SK-N-SH (cell line): Measurements from ENCODE around the gene PDCD6IP. TPM values are rescaled to one million over a fixed set of nuclear protein-coding genes. Genes with fewer than 3 reads are reported as not detected.

Experiments
- CTCF ChIA-PET: fragments of 300-600, 350-600 bp; formaldehyde crosslinking; extraction: SDS; loops from one replicate; lab custom pipeline; 2021; lab: Yijun Ruan, JAX
- POLR2A ChIA-PET: fragments of 350-600 bp; sonication (Branson Sonifier 250); formaldehyde crosslinking; extraction: SDS; loops from one replicate; lab custom pipeline; 2020; ENCODE audit warnings: antibody characterized with exemption, inconsistent platforms; lab: Yijun Ruan, JAX
- DNase-seq: peaks from one replicate; pipeline ENCODE4 v3.0.0; 2012
- H2AFZ ChIP-seq: fragments of 200-600 bp; sonication (generic); 2 replicates; pipeline ENCODE4 v1.8.1; 2016; ENCODE audit warnings: antibody characterized with exemption, mild to moderate bottlenecking, low read depth
- H3F3A ChIP-seq: fragments of 200-600 bp; sonication (generic); replicated peaks from 2 replicates; pipeline ENCODE3; 2016; ENCODE audit warnings: antibody characterized with exemption, mild to moderate bottlenecking; ENCODE audit not compliant: insufficient read depth
- H3K27ac ChIP-seq, 2 experiments: fragments of 200-500 bp in 1 of 2; fragments of 200-600 bp in 1 of 2; sonication (Bioruptor generic) in 1 of 2; sonication (generic), shearing (Covaris generic) in 1 of 2; 2 replicates each; pipeline versions ENCODE4 v1.5.1 to v1.6.1; 2014 to 2016; ENCODE audit warnings: low read depth in 2 of 2, inconsistent platforms in 1 of 2, low read length in 1 of 2, mild to moderate bottlenecking in 1 of 2, mixed read lengths in 1 of 2
- H3K27me3 ChIP-seq: fragments of 200-600 bp; sonication (generic), shearing (Covaris generic); 2 replicates; pipeline ENCODE4 v1.6.1; 2016; ENCODE audit warnings: mixed run types; ENCODE audit not compliant: insufficient read depth
- H3K36me3 ChIP-seq, 2 experiments: fragments of 200-500 bp in 1 of 2; fragments of 200-600 bp in 1 of 2; sonication (Bioruptor generic) in 1 of 2; sonication (generic) in 1 of 2; replicated peaks in 1 of 2; 2 replicates each; pipeline versions ENCODE3 to v1.5.1; 2014 to 2016; ENCODE audit warnings: low read length in 1 of 2, mild to moderate bottlenecking in 1 of 2; ENCODE audit not compliant: insufficient read depth in 2 of 2, control insufficient read depth in 1 of 2
- H3K4me1 ChIP-seq, 2 experiments: fragments of 200-500 bp in 1 of 2; fragments of 200-600 bp in 1 of 2; sonication (Bioruptor generic) in 1 of 2; sonication (generic), shearing (Covaris generic) in 1 of 2; 2 replicates each; pipeline versions ENCODE4 v1.5.1 to v1.6.1; 2014 to 2016; ENCODE audit warnings: low read depth in 1 of 2, low read length in 1 of 2, mixed run types in 1 of 2; ENCODE audit not compliant: insufficient read depth in 2 of 2, control insufficient read depth in 1 of 2
- H3K4me2 ChIP-seq: fragments of 200-600 bp; sonication (generic), shearing (Covaris generic); 2 replicates; pipeline ENCODE4 v1.6.1; 2017; ENCODE audit warnings: mixed run types
- H3K4me3 ChIP-seq, 2 experiments: fragments of 200-500 bp in 1 of 2; fragments of 200-600 bp in 1 of 2; sonication (Bioruptor generic) in 1 of 2; sonication (generic), shearing (Covaris generic) in 1 of 2; 2 replicates each; pipeline versions ENCODE4 v1.5.1 to v1.8.1; 2014 to 2016; ENCODE audit warnings: low read depth in 2 of 2, inconsistent platforms in 1 of 2, low read length in 1 of 2, mild to moderate bottlenecking in 1 of 2, mixed read lengths in 1 of 2, moderate library complexity in 1 of 2
- H3K79me2 ChIP-seq: fragments of 200-600 bp; sonication (generic); 2 replicates; pipeline ENCODE4 v1.8.1; 2017; ENCODE audit warnings: mild to moderate bottlenecking; ENCODE audit not compliant: insufficient read depth
- H3K9ac ChIP-seq: fragments of 200-600 bp; sonication (generic); 2 replicates; pipeline ENCODE4 v1.6.1; 2017; ENCODE audit warnings: mixed run types
- H3K9me2 ChIP-seq: fragments of 200-600 bp; sonication (generic); 2 replicates; pipeline ENCODE4 v1.6.1; 2017; ENCODE audit warnings: mixed run types
- H3K9me3 ChIP-seq: fragments of 200-600 bp; sonication (generic); 2 replicates; pipeline ENCODE4 v1.6.1; 2017; ENCODE audit warnings: mixed run types, mild to moderate bottlenecking, moderate library complexity
- H4K20me1 ChIP-seq: fragments of 200-600 bp; sonication (generic); 2 replicates; pipeline ENCODE4 v1.6.1; 2017; ENCODE audit warnings: mild to moderate bottlenecking, mixed run types; ENCODE audit not compliant: insufficient read depth
- CHD2 ChIP-seq: fragments of 150-350 bp; IDR thresholded peaks from 2 replicates; pipeline ENCODE4 v1.6.1; 2018; ENCODE audit warnings: low read length; ENCODE audit not compliant: partially characterized antibody
- CTCF ChIP-seq: fragments of 200-600 bp; sonication (generic); IDR thresholded peaks from 2 replicates; pipeline ENCODE4 v1.6.1; 2017; ENCODE audit warnings: antibody characterized with exemption, mild to moderate bottlenecking, moderate library complexity
- ELF1 ChIP-seq: IDR thresholded peaks from 2 replicates; pipeline ENCODE4 v1.4.0; 2012
- EZH2phosphoT487 ChIP-seq: fragments of 200-600 bp; sonication (generic); IDR thresholded peaks from 2 replicates; pipeline ENCODE4 v1.6.1; 2017; ENCODE audit warnings: low read depth, mixed run types, mild to moderate bottlenecking, antibody characterized with exemption, moderate library complexity, borderline replicate concordance
- FOXJ3 ChIP-seq: sonication (generic); formaldehyde crosslinking; IDR thresholded peaks from 2 replicates; pipeline ENCODE4 v1.5.1; 2020; ENCODE audit warnings: mild to moderate bottlenecking, missing genetic modification reagents
- GATA2 ChIP-seq: sonication (generic); formaldehyde crosslinking; IDR thresholded peaks from 2 replicates; pipeline ENCODE4 v1.5.0; 2020; ENCODE audit warnings: mild to moderate bottlenecking, missing genetic modification reagents
- MAX ChIP-seq: IDR thresholded peaks from 2 replicates; pipeline ENCODE4 v1.4.0; 2012; ENCODE audit warnings: low read depth
- MEF2A ChIP-seq: IDR thresholded peaks from 2 replicates; pipeline ENCODE4 v1.4.0; 2012; ENCODE audit warnings: low read depth, borderline replicate concordance
- MXI1 ChIP-seq: IDR thresholded peaks from 2 replicates; pipeline ENCODE4 v1.6.1; 2012; ENCODE audit warnings: mild to moderate bottlenecking, low read depth, low read length, improper control_type of control experiment
- RAD21 ChIP-seq: IDR thresholded peaks from 2 replicates; pipeline ENCODE4 v1.6.1; 2012; ENCODE audit warnings: mild to moderate bottlenecking, low read length
- REST ChIP-seq: IDR thresholded peaks from 2 replicates; pipeline ENCODE4 v1.6.1; 2012; ENCODE audit warnings: mild to moderate bottlenecking, low read depth, low read length, moderate library complexity
- RFX5 ChIP-seq: IDR thresholded peaks from 2 replicates; pipeline ENCODE4 v1.6.1; 2012; ENCODE audit warnings: mild to moderate bottlenecking, improper control_type of control experiment, low read length
- RXRA ChIP-seq: IDR thresholded peaks from 2 replicates; pipeline ENCODE4 v1.4.0; 2012; ENCODE audit warnings: low read depth, mild to moderate bottlenecking, borderline replicate concordance
- TEAD4 ChIP-seq: IDR thresholded peaks from 2 replicates; pipeline ENCODE4 v1.4.0; 2012; ENCODE audit warnings: mild to moderate bottlenecking, borderline replicate concordance; ENCODE audit not compliant: insufficient read depth
- USF2 ChIP-seq: fragments of 150-350 bp; IDR thresholded peaks from 2 replicates; pipeline ENCODE4 v1.6.1; 2017; ENCODE audit warnings: antibody characterized with exemption, low read length, low read depth, borderline replicate concordance
- WGBS: methylation state at CpG from one replicate; pipeline ENCODE4 v1.1.6; 2017; ENCODE audit warnings: low lambda C conversion rate; 5-methylcytosine and 5-hydroxymethylcytosine counted together
- polyA plus RNA-seq, 3 experiments: library from polyadenylated mRNA; depleted of rRNA; stranded (reverse); fragments of >200 nt; gene quantifications; 2 replicates each; pipeline ENCODE4 v1.2.3, GENCODE V29; 2012

Gene PDCD6IP
- polyA plus RNA-seq, 1 of the 3 experiments (the other 2 are of a cell fraction), result 49.1 TPM

GRCh38 chr3:33825111-33825510 lies 26.7 kb downstream of the PDCD6IP start:
- Histone ChIP-seq H3K4me1 (peaks cover 3 to 4% of the 10 kb centered on the region in 2 experiments; a peak in 3 of 4 replicates), H3K4me2 (no peak overlapping the region), H3F3A (peaks cover 23% of the 10 kb centered on the region), H3K4me3 (no peak overlapping the region), H3K9me2 (no peaks in the 10 kb centered on the region), H3K27ac (peak overlapping the region in 1 of 2 experiments; percentile 67; a peak in 1 of 4 replicates), H3K79me2 (peaks cover 61% of the 10 kb centered on the region), H3K36me3 (peaks cover 62 to 78% of the 10 kb centered on the region in 2 experiments), H3K9ac (no peak overlapping the region), H4K20me1 (peaks cover 6% of the 10 kb centered on the region; the same call in 1 of the 2 replicates), H3K9me3 (no peaks in the 10 kb centered on the region), H2AFZ (no peak overlapping the region), H3K27me3 (no peaks in the 10 kb centered on the region)
- TF ChIP-seq CTCF, result no peak
- no peak for TF ChIP-seq REST
- no peak for TF ChIP-seq MEF2A
- TF ChIP-seq CHD2, result no peak
- TF ChIP-seq RFX5, result no peak
- TF ChIP-seq RXRA, result no peak
- TF ChIP-seq GATA2, result no peak
- TF ChIP-seq RAD21, result no peak
- no peak for TF ChIP-seq MXI1
- no peak for TF ChIP-seq ELF1
- TF ChIP-seq FOXJ3 (CRISPR knock-in tag), result no peak
- TF ChIP-seq EZH2phosphoT487, result no peak
- no peak for TF ChIP-seq TEAD4
- no peak for TF ChIP-seq USF2
- TF ChIP-seq MAX, result no peak
- no peak for DNase-seq
- WGBS, result 96% methylated on average over 5 of the region's 5 CpGs
- CTCF ChIA-PET, result no interaction called here
- POLR2A ChIA-PET, result no interaction called here
